Measurements from ENCODE around the gene SPSB4.

DNA sequence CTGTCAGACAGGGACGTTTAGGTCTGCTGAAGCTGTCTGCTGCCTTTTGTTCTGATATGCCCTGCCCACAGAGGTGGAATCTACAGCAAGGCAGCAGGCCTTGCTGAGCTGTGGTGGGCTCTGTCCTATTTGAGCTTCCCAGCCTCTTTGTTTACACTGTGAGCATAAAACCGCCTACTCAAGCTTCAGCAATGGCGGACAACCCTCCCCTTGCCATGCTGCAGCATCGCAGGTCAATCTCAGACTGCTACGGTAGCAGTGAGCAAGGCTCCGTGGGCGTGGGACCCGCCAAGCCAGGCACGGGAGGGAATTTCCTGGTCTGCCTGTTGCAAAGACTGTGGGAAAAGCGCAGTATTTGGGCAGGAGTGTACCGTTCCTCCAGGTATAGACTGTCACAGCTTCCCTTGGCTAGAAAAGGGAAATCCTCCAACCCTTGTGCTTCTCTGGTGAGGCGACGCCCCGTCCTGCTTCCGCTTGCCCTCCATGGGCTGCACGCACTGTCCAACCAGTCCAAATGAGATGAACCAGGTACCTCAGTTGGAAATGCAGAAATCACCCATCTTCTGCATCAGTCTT lies 71.4 kb downstream of the SPSB4 start:
- TF ChIP-seq POLR2AphosphoS5 (IDR thresholded peaks at IDR 0.05; ENCODE audit: insufficient read depth, low read depth, low read length) (no peak), JUN (IDR thresholded peaks at IDR 0.05; ENCODE audit: borderline replicate concordance, insufficient read depth, insufficient read length, low read depth) (no peak), MAX (IDR thresholded peaks at IDR 0.05; ENCODE audit: insufficient read depth, insufficient read length) (no peak)
- TF ChIP-seq, protein P1, sequence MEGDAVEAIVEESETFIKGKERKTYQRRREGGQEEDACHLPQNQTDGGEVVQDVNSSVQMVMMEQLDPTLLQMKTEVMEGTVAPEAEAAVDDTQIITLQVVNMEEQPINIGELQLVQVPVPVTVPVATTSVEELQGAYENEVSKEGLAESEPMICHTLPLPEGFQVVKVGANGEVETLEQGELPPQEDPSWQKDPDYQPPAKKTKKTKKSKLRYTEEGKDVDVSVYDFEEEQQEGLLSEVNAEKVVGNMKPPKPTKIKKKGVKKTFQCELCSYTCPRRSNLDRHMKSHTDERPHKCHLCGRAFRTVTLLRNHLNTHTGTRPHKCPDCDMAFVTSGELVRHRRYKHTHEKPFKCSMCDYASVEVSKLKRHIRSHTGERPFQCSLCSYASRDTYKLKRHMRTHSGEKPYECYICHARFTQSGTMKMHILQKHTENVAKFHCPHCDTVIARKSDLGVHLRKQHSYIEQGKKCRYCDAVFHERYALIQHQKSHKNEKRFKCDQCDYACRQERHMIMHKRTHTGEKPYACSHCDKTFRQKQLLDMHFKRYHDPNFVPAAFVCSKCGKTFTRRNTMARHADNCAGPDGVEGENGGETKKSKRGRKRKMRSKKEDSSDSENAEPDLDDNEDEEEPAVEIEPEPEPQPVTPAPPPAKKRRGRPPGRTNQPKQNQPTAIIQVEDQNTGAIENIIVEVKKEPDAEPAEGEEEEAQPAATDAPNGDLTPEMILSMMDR (IDR thresholded peaks at IDR 0.05; ENCODE audit: extremely low read depth in 1 of 2, insufficient read depth in 1 of 2, low read depth in 1 of 2, low read length in 2 of 2), result no peak
